Right ventricle myocardium inferior (tissue), 1 donor: ENCODE results near the gene SAA4. TPM values are rescaled to one million over a fixed set of nuclear protein-coding genes. Genes with fewer than 3 reads are reported as not detected.
"Not testable (repeated sequence)": the region's sequence is repeated elsewhere in the genome, so short reads cannot be mapped to it uniquely, and the experiment has no call there.

Experiments used
- ATAC-seq: fragments of 200-7000 bp; cut with Tn5 transposase; one replicate; pipeline ENCODE4 v1.9.1; 2020; ENCODE audit warnings: mild to moderate bottlenecking, moderate library complexity
- DNase-seq: peaks from one replicate; pipeline ENCODE4 v3.0.0; 2021; ENCODE audit errors: missing footprints
- intact Hi-C: fragments of 100-400 bp; cut with DNase I; formaldehyde crosslinking; loops from one replicate; pipeline ENCODE4 v1.11.0; 2022
- total RNA-seq: library from RNA; stranded (reverse); fragmentation: NEBNext Ultra II Directional; extraction: Animal tissue kit (Norgen Biotek cat#: 25700); gene quantifications from one replicate; pipeline ENCODE4 v1.2.1, GENCODE V29; 2021
- donor health status: DM: no; HTN: yes; CAD: no; lungs with severe emphysema.

The SAA4 gene
- total RNA-seq, 1 donor from 2014 or later, result not detected

GRCh38 chr11:18203723-18204122 is 32.9 kb downstream of the SAA4 start:
- ATAC-seq (no peak), DNase-seq (no peak)
- intact Hi-C loops, result no loop called here

- DNase-seq, intact Hi-C loops, ATAC-seq: not testable (repeated sequence)
Measured at GRCh38 chr11:18197738-18198137, 38.9 kb downstream of the SAA4 start.

GRCh38 chr11:18196532-18196931 is 40.1 kb downstream of the SAA4 start:
- DNase-seq (no peak), ATAC-seq (no peak)
- intact Hi-C loops, result no loop called here

- DNase-seq (no peak), ATAC-seq (no peak)
- intact Hi-C loops, result no loop called here
Measured at GRCh38 chr11:18193010-18193409, 43.6 kb downstream of the SAA4 start.

- ATAC-seq, result no peak
- intact Hi-C loops, result no loop called here
- DNase-seq, result no peak
Measured at GRCh38 chr11:18191376-18191775, 45.2 kb downstream of the SAA4 start.

GRCh38 chr11:18189476-18190245 is 46.9 kb downstream of the SAA4 start:
- intact Hi-C loops, DNase-seq, ATAC-seq: not testable (repeated sequence)

GRCh38 chr11:18188796-18189195 is 47.8 kb downstream of the SAA4 start:
- no peak for DNase-seq
- no peak for ATAC-seq
- intact Hi-C loops, result no loop called here

Other genes starting within 250 kb of the SAA4 start
- 15.2 TPM for gene SERGEF, start 223.8 kb downstream of the SAA4 start, total RNA-seq
- gene TPH1, start 190.5 kb downstream of the SAA4 start, total RNA-seq, result not detected
- gene SAAL1, start 130.7 kb downstream of the SAA4 start, total RNA-seq, result 7.9 TPM
- gene MRGPRX3, start 104.2 kb downstream of the SAA4 start, total RNA-seq, result not detected
- gene MRGPRX4, start 64.0 kb downstream of the SAA4 start, total RNA-seq, result not detected
- 1.8 TPM for gene SAA2, start 11.9 kb upstream of the SAA4 start, total RNA-seq
- 7.8 TPM for gene SAA1, start 29.5 kb upstream of the SAA4 start, total RNA-seq
- gene HPS5, start 85.3 kb upstream of the SAA4 start, total RNA-seq, result 10.5 TPM
- 23.9 TPM for gene GTF2H1, start 85.8 kb upstream of the SAA4 start, total RNA-seq
- gene LDHA, start 157.8 kb upstream of the SAA4 start, total RNA-seq, result 424 TPM
- not detected for gene LDHC, start 175.5 kb upstream of the SAA4 start, total RNA-seq
- not detected for gene LDHAL6A, start 219.1 kb upstream of the SAA4 start, total RNA-seq